ENCODE results near the gene AGTPBP1.

- TF ChIP-seq CTCF (conservative IDR thresholded peaks at IDR 0.05) (no peak), ZFX (IDR thresholded peaks at IDR 0.05) (no peak)
Measured at GRCh38 chr9:85703398-85703797, 38.4 kb downstream of the AGTPBP1 start.

Measured in C4-2B (cell line).